Iris pigment epithelial cell (primary cell): ENCODE measurements around the gene RABGAP1L.
A peak's percentile ranks its signal among the peaks of the same experiment; 100 is the strongest.
"Not testable (repeated sequence)": the region's sequence is repeated elsewhere in the genome, so short reads cannot be mapped to it uniquely, and the experiment has no call there.

ENCODE experiments used
- DNase-seq: peaks from one replicate; pipeline ENCODE4 v3.0.0-alpha.2; 2011; ENCODE audit warnings: low read depth

Gene RABGAP1L

GRCh38 chr1:174812656-174813055, 653.3 kb downstream of the RABGAP1L start:
- DNase-seq = peak; percentile 6

- peak; percentile 46 for DNase-seq
These were observed 655.7 kb downstream of the RABGAP1L start for GRCh38 chr1:174815036-174815435.

- DNase-seq = no peak
These were observed 656.2 kb downstream of the RABGAP1L start for GRCh38 chr1:174815474-174815908.

GRCh38 chr1:174816621-174817020, 657.3 kb downstream of the RABGAP1L start:
- not testable (repeated sequence) for DNase-seq

GRCh38 chr1:174818014-174818616, 658.8 kb downstream of the RABGAP1L start:
- no peak for DNase-seq

- DNase-seq = no peak
These were observed 659.6 kb downstream of the RABGAP1L start for GRCh38 chr1:174818951-174819350.

GRCh38 chr1:174819596-174819995, 660.3 kb downstream of the RABGAP1L start:
- no peak for DNase-seq

GRCh38 chr1:174825127-174825526, 665.8 kb downstream of the RABGAP1L start:
- no peak for DNase-seq

- DNase-seq = no peak
These were observed 666.5 kb downstream of the RABGAP1L start for GRCh38 chr1:174825806-174826205.

- no peak for DNase-seq
These were observed 668.9 kb downstream of the RABGAP1L start for GRCh38 chr1:174828264-174828663.

- no peak for DNase-seq
These were observed 670.7 kb downstream of the RABGAP1L start for GRCh38 chr1:174829990-174830389.

- DNase-seq = peak; percentile 8
These were observed 677.2 kb downstream of the RABGAP1L start for GRCh38 chr1:174836543-174836942.

GRCh38 chr1:174837386-174837785, 678.1 kb downstream of the RABGAP1L start:
- no peak for DNase-seq

GRCh38 chr1:174839211-174839610, 679.9 kb downstream of the RABGAP1L start:
- no peak for DNase-seq

- DNase-seq = no peak
These were observed 682.4 kb downstream of the RABGAP1L start for GRCh38 chr1:174841747-174842146.

GRCh38 chr1:174848593-174849560, 689.6 kb downstream of the RABGAP1L start:
- not testable (repeated sequence) for DNase-seq

- DNase-seq = no peak
These were observed 691.4 kb downstream of the RABGAP1L start for GRCh38 chr1:174850726-174851125.

GRCh38 chr1:174858301-174858700, 699.0 kb downstream of the RABGAP1L start:
- no peak for DNase-seq

- DNase-seq = no peak
These were observed 711.0 kb downstream of the RABGAP1L start for GRCh38 chr1:174870319-174870718.

- no peak for DNase-seq
These were observed 712.6 kb downstream of the RABGAP1L start for GRCh38 chr1:174871886-174872285.

- DNase-seq = peak; percentile 15
These were observed 713.3 kb downstream of the RABGAP1L start for GRCh38 chr1:174872615-174873058.

GRCh38 chr1:174874331-174875053, 715.2 kb downstream of the RABGAP1L start:
- no peak for DNase-seq
